ENCODE measurements around the gene MUC5AC. TPM values are rescaled to one million over a fixed set of nuclear protein-coding genes. Genes with fewer than 3 reads are reported as not detected.

The MUC5AC gene
- total RNA-seq, 1 experiment from 2014 or later, result 51.2 TPM

- no peak overlapping the region for H3K4me3 Mint-ChIP-seq (ENCODE audit: low read depth, unreplicated experiment)
Measured at GRCh38 chr11:1197886-1198560, 40.3 kb downstream of the MUC5AC start.

DNA sequence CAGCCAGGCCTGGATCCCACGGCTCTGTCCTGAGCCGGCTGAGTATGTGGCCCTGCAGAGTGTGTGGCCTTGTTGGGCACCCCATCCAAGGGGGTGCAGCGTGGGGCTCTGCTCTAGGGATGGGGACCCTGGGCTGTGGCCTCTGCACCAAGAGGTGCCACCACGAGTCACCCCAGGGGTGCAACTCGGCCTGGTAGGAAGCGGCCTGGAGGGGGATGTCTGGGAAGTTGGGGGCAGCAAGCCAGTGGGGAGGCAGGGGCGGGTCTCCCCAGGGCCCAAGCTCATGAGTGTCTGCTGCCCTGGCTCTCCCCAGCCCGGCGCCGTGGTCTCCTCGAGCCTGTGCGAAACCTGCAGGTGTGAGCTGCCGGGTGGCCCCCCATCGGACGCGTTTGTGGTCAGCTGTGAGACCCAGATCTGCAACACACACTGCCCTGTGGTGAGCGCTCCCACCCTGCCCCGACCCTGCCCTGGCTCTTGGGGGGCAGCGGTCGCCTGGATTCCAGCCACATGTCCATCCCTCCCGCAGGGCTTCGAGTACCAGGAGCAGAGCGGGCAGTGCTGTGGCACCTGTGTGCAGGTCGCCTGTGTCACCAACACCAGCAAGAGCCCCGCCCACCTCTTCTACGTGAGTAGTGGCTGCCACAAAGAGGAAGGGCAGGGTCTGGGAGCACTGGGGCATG is 40.9 kb downstream of the MUC5AC start:
- H3K27ac Mint-ChIP-seq (ENCODE audit: unreplicated experiment), result no peak overlapping the region
- no peaks in the 10 kb centered on the region for H3K9me3 Mint-ChIP-seq (ENCODE audit: low read depth, unreplicated experiment)
- H3K27me3 Mint-ChIP-seq (ENCODE audit: unreplicated experiment), result no peaks in the 10 kb centered on the region
- TF ChIP-seq, protein P1, sequence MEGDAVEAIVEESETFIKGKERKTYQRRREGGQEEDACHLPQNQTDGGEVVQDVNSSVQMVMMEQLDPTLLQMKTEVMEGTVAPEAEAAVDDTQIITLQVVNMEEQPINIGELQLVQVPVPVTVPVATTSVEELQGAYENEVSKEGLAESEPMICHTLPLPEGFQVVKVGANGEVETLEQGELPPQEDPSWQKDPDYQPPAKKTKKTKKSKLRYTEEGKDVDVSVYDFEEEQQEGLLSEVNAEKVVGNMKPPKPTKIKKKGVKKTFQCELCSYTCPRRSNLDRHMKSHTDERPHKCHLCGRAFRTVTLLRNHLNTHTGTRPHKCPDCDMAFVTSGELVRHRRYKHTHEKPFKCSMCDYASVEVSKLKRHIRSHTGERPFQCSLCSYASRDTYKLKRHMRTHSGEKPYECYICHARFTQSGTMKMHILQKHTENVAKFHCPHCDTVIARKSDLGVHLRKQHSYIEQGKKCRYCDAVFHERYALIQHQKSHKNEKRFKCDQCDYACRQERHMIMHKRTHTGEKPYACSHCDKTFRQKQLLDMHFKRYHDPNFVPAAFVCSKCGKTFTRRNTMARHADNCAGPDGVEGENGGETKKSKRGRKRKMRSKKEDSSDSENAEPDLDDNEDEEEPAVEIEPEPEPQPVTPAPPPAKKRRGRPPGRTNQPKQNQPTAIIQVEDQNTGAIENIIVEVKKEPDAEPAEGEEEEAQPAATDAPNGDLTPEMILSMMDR (IDR thresholded peaks at IDR 0.05; ENCODE audit: unreplicated experiment), result no peak
- H3K4me1 Mint-ChIP-seq (ENCODE audit: low read depth, unreplicated experiment), result no peaks in the 10 kb centered on the region
- DNase-seq, result no peak
- BruUV-seq (replicated peaks), result no TSS peak
- H3K36me3 Mint-ChIP-seq (ENCODE audit: insufficient read depth, unreplicated experiment), result no peaks in the 10 kb centered on the region
- intact Hi-C loops (cut with micrococcal nuclease; ENCODE audit: unreplicated experiment), result no loop called here
- CTCF ChIA-PET, result no interaction called here
- H3K4me3 Mint-ChIP-seq (ENCODE audit: low read depth, unreplicated experiment), result no peak overlapping the region

More at GRCh38 chr11:1197886-1198560, 40.3 kb downstream of the MUC5AC start:
- no peak for DNase-seq
- no TSS peak for BruUV-seq (replicated peaks)
- H3K27me3 Mint-ChIP-seq (ENCODE audit: unreplicated experiment), result no peaks in the 10 kb centered on the region
- H3K9me3 Mint-ChIP-seq (ENCODE audit: low read depth, unreplicated experiment), result no peaks in the 10 kb centered on the region
- TF ChIP-seq, protein P1 (IDR thresholded peaks at IDR 0.05; ENCODE audit: unreplicated experiment), result peak; percentile 18
- H3K27ac Mint-ChIP-seq (ENCODE audit: unreplicated experiment), result no peak overlapping the region
- CTCF ChIA-PET, result no interaction called here
- no peaks in the 10 kb centered on the region for H3K36me3 Mint-ChIP-seq (ENCODE audit: insufficient read depth, unreplicated experiment)
- no peaks in the 10 kb centered on the region for H3K4me1 Mint-ChIP-seq (ENCODE audit: low read depth, unreplicated experiment)
- intact Hi-C loops (cut with micrococcal nuclease; ENCODE audit: unreplicated experiment), result no loop called here

- H3K9me3 Mint-ChIP-seq (ENCODE audit: low read depth, unreplicated experiment), result no peaks in the 10 kb centered on the region
Measured at GRCh38 chr11:1199241-1199750, 41.5 kb downstream of the MUC5AC start.

DNA sequence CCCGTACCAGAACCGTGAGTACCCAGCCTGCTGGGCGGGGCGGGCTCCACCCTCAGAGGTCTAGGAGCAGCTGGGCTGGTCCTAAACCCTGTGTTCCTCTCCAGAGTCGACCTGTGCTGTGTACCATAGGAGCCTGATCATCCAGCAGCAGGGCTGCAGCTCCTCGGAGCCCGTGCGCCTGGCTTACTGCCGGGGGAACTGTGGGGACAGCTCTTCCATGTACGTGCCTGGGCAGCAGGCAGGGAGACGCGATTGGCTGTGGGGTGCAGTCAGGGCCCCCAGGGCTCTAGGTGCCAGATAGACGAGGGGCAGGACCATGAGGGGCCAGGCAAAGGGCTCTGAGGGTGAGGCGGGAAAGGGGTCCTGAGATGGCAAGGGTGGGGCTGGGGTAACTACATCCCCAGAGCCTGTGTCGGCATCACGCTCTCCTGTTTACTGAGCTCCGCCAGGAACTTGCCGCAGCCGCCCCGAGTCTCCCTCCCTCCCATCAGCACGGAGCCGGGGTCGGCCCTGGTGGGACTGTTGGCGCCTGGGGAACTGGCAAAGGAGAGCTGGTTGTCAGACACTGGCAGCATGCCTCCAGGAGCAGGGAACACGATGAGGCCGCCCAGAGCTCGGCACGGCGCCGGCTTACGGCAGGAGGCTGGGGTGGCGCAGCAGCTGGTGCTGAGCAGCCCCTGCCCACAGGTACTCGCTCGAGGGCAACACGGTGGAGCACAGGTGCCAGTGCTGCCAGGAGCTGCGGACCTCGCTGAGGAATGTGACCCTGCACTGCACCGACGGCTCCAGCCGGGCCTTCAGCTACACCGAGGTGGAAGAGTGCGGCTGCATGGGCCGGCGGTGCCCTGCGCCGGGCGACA is 42.2 kb downstream of the MUC5AC start:
- no peaks in the 10 kb centered on the region for H3K36me3 Mint-ChIP-seq (ENCODE audit: insufficient read depth, unreplicated experiment)
- intact Hi-C loops (cut with micrococcal nuclease; ENCODE audit: unreplicated experiment), result loop anchor here (5.0 to 10.0 kb wide), 2 partner anchors 37 to 85 kb away; no protein-coding TSS in a partner anchor
- peaks cover 6% of the 10 kb centered on the region for H3K4me1 Mint-ChIP-seq (ENCODE audit: low read depth, unreplicated experiment)
- BruUV-seq (replicated peaks), result no TSS peak
- CTCF ChIA-PET, result no interaction called here
- DNase-seq, result no peak
- H3K27me3 Mint-ChIP-seq (ENCODE audit: unreplicated experiment), result no peaks in the 10 kb centered on the region
- H3K27ac Mint-ChIP-seq (ENCODE audit: unreplicated experiment), result no peak overlapping the region
- TF ChIP-seq, protein P1 (IDR thresholded peaks at IDR 0.05; ENCODE audit: unreplicated experiment), result no peak
- no peaks in the 10 kb centered on the region for H3K9me3 Mint-ChIP-seq (ENCODE audit: low read depth, unreplicated experiment)
- no peak overlapping the region for H3K4me3 Mint-ChIP-seq (ENCODE audit: low read depth, unreplicated experiment)

More at GRCh38 chr11:1199241-1199750, 41.5 kb downstream of the MUC5AC start:
- BruUV-seq (replicated peaks), result no TSS peak
- no peaks in the 10 kb centered on the region for H3K36me3 Mint-ChIP-seq (ENCODE audit: insufficient read depth, unreplicated experiment)
- H3K27me3 Mint-ChIP-seq (ENCODE audit: unreplicated experiment), result no peaks in the 10 kb centered on the region
- DNase-seq, result no peak
- intact Hi-C loops (cut with micrococcal nuclease; ENCODE audit: unreplicated experiment), result no loop called here
- H3K27ac Mint-ChIP-seq (ENCODE audit: unreplicated experiment), result no peak overlapping the region
- TF ChIP-seq, protein P1 (IDR thresholded peaks at IDR 0.05; ENCODE audit: unreplicated experiment), result no peak
- no peaks in the 10 kb centered on the region for H3K4me1 Mint-ChIP-seq (ENCODE audit: low read depth, unreplicated experiment)
- no peak overlapping the region for H3K4me3 Mint-ChIP-seq (ENCODE audit: low read depth, unreplicated experiment)
- CTCF ChIA-PET, result no interaction called here
